GM19351 (cell line): ENCODE data around the gene TSPYL1.
"Not testable (repeated sequence)": the region's sequence is repeated elsewhere in the genome, so short reads cannot be mapped to it uniquely, and the experiment has no call there.

Source experiments
- ATAC-seq: cut with Tn5 transposase; IDR thresholded peaks from one replicate; pipeline ENCODE4 v1.9.1; 2021; ENCODE audit warnings: mild to moderate bottlenecking, moderate library complexity; ENCODE audit not compliant: unreplicated experiment

The TSPYL1 gene

GRCh38 chr6:116279232-116280160 is at the start of gene TSPYL1:
TSS of gene TSPYL1 (minus strand) at chr6:116279930. CDS start at chr6:116279830, 100 bp downstream.
- ATAC-seq, result peak; percentile 90

- ATAC-seq, result no peak
Measured at GRCh38 chr6:116329156-116329555, 49.4 kb upstream of the TSPYL1 start.

GRCh38 chr6:116328528-116328903 is 48.8 kb upstream of the TSPYL1 start:
- no peak for ATAC-seq

DNA sequence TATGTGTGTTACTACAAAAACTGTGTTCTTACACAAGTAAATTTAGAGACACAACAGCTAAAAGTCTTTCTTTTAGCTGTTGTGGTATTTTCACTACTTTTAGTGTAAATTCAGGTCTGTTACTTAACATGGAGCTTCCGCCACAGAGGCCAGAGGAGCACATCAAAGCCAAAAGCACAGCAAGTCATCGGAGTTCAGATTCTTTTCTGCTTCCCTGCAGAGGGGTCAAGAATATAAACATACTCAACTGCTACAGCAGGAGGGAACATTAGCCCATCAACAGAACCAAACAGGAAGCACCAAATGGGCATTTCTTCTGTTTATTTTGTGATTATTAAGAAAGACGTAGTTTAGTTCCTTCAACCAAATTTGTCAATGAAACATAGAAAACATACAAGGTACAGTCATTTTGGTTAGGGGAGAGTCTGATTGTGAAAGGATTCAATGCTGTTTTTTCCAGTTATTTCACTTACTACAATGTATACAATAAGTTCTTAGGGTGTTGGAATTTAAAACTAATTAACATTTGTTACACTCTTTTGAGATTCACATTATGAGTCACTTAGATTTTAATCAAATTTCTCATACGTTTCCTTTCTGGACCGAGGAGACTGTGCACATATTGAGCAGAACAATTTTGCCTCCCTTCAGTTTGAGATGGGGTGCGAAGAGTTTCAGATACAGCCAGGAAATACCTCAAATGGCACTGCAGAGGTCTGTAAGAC is 48.2 kb upstream of the TSPYL1 start:
- no peak for ATAC-seq

DNA sequence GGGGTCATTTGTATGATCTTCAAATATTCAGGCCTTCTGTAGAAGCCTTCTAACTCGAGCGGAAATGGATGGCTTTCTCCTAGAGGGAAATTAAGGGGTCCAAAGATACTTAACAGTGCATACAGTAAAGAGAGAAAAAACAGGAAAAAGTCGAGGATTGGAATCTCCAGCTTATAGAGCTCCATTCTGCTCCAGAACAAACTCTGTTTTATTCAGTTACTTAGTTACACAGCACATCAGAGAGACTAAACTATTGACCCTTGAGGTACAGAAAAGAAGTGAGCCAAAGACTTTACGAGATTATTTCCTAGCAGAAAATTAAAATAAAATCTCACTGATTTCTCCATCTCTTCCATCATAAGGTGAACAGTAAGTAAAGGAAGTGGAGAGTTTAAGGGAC is 47.3 kb upstream of the TSPYL1 start:
- no peak for ATAC-seq

DNA sequence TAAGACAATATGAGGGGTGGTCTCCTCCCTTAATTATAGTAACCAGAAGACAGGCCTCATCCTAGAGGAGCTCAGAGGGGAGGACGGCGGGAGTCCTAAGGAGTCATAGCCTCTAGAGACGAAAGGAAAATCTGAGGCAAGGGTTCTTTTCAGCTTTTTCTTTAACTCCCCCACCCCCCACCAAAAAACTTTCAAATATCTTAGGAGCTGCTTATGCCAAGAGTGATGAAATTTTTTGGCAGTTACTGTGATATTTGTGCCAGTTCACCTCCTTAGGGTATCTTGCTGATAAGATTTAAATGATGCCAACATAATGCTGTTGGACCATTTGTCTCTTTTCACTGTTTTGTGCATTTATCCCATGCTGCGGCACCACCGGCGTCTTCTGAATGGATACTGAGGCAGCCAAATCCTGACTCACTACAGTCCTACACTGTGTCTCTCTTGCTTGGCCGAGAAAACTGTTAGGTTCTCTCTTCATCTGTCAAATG is 46.5 kb upstream of the TSPYL1 start:
- ATAC-seq, result no peak

- ATAC-seq, result not testable (repeated sequence)
Measured at GRCh38 chr6:116325634-116326132, 46.0 kb upstream of the TSPYL1 start.

DNA sequence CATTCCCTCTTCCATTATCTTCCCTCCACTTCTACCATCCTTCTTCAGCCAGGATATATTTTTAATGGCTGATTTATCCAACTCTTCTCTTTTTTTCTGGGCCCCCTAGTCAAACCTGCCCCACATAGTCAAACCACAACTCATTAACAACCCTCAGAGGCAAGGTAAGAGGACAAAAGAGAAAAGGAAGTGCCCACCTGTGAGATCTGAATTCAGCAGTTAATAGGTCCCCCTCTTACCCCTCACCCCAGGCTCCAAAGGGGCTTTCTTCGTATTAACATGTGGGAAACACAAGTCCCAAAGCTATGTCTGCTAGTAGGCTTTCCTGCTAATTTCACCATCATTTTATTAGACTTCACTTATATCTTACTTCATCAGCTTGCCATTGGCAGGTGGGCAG is 44.1 kb upstream of the TSPYL1 start:
- no peak for ATAC-seq

DNA sequence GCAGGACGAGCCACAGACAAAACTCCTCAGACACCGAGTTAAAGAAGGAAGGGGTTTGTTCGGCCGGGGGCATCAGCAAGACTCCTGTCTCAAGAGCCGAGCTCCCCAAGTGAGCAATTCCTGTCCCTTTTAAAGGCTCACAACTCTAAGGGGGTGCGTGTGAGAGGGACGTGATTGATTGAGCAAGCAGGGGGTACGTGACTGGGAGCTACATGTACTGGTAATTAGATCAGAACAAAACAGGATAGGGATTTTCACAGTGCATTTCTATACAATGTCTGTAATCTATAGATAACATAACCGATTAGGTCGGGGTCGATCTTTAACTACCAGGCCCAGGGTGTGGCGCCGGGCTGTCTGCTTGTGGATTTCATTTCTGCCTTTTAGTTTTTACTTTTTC is 42.2 kb upstream of the TSPYL1 start:
- ATAC-seq, result not testable (repeated sequence)

- ATAC-seq, result no peak
Measured at GRCh38 chr6:116316772-116317467, 37.2 kb upstream of the TSPYL1 start.

DNA sequence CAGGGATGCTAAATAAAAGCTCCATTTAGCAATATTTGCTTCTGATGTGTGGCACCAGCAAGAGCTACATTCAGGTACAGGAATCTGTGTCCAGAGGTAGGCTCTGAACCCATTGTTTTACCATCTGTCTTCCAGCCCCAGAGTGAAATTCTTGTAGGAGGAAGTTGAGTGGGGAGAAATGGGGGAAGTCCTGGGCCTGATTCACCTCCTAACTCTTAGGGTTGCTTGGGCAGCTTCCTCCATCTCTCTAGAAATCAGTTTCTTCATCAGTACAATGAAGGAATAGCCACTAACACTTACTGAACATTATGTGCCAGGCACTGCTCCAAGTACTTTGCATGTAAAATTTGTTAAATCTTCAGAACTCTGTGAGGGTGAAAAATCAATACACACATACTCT is 35.1 kb upstream of the TSPYL1 start:
- ATAC-seq, result peak; percentile 65

DNA sequence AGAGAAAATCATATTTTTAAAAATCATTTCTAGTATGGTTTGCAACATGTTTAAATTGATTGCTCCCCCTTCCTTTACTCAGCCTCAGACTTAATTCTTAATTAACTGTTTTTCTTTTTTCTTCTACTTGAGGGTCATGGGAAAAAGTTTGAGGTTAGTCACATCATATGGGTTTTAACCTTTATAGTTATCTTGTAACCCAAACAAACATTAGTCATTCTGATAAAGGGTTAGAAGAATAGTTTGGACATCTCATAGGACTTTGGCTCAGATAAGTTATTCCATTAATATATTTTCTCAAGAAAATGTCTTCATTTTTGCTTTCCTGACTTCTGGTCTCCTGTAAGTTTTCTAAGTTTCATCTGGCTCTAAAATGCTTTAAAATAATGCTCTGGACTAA is 34.5 kb upstream of the TSPYL1 start:
- no peak for ATAC-seq

- ATAC-seq, result no peak
Measured at GRCh38 chr6:116313101-116313776, 33.5 kb upstream of the TSPYL1 start.

DNA sequence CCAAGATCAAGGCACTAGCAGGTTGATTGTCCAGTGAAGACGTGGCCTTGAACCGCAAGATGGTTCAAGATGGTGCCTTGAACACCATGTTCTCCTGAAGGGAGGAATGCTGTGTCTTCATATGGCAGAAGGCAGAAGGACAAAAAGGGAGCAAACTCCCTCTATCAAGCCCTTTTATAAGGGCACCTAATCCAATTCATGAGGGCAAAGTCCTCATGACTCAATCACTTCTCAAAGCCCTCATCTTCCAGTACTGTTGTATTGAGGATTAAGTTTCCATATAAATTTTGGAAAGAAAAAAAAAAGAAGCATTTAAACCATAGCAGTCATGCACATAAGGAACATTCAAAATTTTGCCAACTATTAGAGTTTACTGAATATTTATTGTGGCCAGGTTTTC is 29.9 kb upstream of the TSPYL1 start:
- no peak for ATAC-seq

DNA sequence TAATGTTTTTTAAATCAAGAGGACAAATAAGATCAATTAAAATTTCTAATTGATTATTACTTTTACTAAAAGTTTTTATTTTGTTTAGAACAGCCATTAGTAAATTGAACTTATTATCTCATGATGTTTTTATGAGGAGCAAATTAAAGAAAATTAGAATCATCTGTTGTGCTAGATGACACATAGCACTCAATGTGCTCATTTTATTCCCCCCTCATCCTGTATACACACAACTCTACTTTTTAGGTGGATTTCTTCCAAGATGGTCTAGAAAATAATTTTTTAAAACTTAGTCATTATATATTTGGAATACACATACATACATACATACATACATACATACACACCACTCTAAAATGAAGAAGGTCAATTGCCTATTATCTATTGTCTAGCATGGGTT is 29.3 kb upstream of the TSPYL1 start:
- ATAC-seq, result no peak

- ATAC-seq, result no peak
Measured at GRCh38 chr6:116307633-116308032, 27.9 kb upstream of the TSPYL1 start.

DNA sequence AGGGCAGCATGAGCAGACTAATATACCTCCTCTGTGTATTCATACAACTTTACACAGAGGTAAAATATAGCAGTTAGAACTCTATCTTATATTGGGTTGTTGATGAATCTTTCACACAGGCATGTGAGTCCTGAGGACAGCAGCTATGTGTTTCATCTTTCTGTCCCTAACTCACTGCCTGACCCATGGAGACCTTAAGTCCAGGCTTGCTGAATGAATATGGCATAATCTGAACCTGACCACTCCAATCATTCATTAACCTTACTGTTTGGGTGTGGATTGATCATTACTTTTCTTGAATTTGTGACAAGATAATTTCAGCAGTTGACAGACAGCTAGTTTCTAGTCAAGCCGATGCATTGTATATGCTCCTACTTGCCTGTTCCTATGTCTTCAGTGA is 27.3 kb upstream of the TSPYL1 start:
- ATAC-seq, result no peak

DNA sequence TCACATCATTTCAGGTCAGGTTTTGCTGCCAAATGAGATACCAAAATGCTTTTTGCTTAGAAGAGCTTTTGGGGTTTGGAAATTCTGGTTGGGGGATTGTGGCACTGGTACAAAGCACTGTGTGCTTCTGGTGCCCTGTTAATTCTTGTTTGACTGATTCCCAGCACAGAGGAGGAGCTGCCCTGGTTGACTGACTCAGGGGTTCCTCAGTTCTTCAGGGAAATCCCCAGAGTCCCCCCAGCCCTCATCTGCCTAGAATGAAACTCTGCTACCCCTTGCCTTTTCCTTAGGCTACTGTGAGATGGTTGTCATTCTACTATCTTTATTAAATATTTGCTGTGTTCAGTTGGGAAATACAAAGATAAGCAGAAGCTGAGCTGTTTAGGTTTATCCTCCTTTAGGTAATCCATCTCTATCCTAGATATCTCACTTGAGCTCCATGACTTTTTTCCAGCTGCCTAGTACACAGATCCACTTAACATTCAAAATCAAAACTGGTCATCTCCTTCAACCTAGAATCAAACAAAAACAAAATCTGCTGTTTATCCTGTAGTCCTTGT is 24.9 kb upstream of the TSPYL1 start:
- no peak for ATAC-seq

- no peak for ATAC-seq
Measured at GRCh38 chr6:116301104-116301503, 21.4 kb upstream of the TSPYL1 start.

- no peak for ATAC-seq
Measured at GRCh38 chr6:116300566-116300965, 20.8 kb upstream of the TSPYL1 start.
